A673 (cell line): ENCODE measurements around the gene LHB.

Experiments used
- EZH2 ChIP-seq: fragments of 200-600 bp; sonication (generic); IDR thresholded peaks from 2 replicates; pipeline ENCODE4 v1.6.1; 2017; ENCODE audit warnings: borderline replicate concordance, low read depth, mild to moderate bottlenecking, mixed read lengths, antibody characterized with exemption, low read length; ENCODE audit not compliant: poor library complexity, severe bottlenecking
- TF ChIP-seq, protein P1 (sequence below): fragments of 300-800, 200-600 bp; sonication (generic); conservative IDR thresholded peaks from 2 replicates; pipeline ENCODE4 v1.5.1; 2017; ENCODE audit warnings: low read depth, mild to moderate bottlenecking, antibody characterized with exemption, low read length, moderate library complexity, mixed read lengths

DNA sequence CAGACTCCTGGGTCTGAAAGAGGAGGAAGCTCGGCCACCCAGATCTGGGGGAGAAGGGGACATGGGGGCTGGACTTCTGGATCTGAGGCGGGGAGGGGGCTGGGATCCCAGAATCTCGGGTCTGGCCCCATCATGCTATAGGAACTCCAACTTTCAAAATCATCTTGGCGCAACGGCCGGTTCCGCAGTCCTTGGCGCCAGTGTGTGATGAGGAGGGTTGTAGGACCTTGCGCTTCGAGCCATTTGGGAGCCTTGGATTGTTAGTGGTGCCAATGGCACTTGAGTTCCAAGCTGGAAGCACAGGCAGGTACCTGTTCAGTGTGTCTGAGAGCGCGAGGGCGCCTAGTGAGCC is 22.9 kb downstream of the LHB start:
- TF ChIP-seq, protein P1, sequence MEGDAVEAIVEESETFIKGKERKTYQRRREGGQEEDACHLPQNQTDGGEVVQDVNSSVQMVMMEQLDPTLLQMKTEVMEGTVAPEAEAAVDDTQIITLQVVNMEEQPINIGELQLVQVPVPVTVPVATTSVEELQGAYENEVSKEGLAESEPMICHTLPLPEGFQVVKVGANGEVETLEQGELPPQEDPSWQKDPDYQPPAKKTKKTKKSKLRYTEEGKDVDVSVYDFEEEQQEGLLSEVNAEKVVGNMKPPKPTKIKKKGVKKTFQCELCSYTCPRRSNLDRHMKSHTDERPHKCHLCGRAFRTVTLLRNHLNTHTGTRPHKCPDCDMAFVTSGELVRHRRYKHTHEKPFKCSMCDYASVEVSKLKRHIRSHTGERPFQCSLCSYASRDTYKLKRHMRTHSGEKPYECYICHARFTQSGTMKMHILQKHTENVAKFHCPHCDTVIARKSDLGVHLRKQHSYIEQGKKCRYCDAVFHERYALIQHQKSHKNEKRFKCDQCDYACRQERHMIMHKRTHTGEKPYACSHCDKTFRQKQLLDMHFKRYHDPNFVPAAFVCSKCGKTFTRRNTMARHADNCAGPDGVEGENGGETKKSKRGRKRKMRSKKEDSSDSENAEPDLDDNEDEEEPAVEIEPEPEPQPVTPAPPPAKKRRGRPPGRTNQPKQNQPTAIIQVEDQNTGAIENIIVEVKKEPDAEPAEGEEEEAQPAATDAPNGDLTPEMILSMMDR = no peak
- TF ChIP-seq EZH2 = no peak
